ENCODE measurements around the gene MEAK7.

Gene MEAK7

DNA sequence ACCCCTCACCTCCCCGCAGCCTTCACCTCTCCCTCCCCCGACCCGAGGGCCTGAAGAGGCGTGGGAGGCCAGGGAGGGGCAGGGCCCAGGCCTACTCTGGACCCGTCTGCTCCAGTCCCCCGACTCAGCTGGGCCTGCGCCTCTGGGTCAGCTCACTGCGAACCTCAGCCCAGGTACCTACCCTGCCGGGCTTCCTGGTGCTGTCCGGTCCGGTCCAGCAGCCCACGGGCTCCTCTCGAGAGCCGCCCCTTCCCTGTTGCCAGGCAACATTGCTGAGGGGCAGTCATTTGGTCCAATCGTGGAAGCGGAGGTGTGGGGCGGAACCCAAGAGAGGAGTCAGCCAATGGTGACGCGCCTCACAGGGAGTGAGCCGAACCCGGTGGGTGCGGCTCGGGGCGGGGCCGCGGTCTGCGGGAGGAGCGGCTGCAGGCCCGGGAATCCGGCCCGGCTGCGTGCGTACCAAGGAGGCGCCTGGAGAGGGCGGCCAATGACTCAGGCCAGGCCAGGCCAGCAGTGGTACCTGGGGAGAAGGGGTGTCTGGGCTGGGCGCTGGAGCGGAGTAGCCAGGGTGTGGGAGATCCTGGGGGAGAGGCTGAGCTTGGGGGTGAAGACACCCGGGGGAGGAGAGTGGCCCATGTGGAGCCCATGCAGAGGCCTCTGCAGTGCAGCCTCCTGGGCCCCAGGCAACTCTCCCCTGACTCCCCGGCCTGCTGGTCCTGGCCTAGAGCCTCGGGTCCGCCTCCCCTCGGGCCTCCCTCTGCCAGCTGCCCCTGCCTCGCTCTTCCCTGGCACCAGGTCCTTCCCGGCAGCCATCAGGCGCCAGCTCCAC is at the start of gene MEAK7:
Gene MEAK7 (minus strand): TSS at position 240 of the 829 bp plus-strand sequence. CDS start 6,573 bp downstream, outside the sequence.
- peak; percentile 82 to 99 (median 97) for DNase-seq

DNA sequence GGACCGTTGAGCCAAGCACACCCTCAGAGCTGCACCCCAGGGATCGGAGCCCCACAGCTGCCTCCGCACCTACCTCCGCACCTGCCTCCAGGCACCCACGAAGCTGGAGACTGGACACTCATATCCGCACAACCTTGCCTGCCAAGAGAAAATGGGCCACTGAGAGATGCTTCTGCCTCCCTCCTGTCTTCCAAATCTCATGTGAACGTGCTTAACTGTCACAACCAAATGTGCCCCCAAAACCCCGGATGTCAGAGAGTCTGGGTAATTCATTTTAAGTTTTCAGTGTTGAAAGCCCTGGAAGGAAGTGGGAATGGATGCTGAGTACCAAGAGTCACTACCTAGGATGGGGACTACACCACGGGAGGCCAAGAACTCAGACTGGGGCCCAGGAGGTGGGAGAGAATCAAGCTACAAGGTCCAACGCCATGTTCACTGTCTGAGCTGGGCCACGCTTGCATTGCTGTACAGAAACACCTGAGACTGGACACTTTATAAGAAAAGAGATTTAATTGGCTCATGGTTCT is 49.5 kb upstream of the MEAK7 start:
- no peak for DNase-seq

DNA sequence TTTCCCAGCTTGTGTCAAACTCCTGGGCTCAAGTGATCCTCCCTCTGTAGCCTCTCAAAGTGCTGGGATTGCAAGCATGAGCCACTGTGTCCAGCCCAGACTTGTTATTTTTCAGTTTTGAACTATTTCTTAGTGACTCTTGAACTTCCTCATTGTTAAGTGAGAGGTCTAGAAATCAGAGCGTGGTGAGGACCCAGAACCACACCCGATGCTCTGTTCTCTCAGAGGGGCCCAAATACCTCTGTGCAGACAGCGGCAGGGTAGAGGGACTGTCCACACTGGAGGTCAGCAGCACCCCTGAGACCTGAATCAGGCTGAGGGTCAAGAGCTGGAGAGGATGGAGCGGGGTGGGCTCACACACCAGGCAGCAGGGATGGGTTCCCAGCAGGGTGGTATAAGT is 47.7 kb upstream of the MEAK7 start:
- DNase-seq = no peak

GRCh38 chr16:84550096-84550495 is 45.6 kb upstream of the MEAK7 start:
- DNase-seq = no peak

DNA sequence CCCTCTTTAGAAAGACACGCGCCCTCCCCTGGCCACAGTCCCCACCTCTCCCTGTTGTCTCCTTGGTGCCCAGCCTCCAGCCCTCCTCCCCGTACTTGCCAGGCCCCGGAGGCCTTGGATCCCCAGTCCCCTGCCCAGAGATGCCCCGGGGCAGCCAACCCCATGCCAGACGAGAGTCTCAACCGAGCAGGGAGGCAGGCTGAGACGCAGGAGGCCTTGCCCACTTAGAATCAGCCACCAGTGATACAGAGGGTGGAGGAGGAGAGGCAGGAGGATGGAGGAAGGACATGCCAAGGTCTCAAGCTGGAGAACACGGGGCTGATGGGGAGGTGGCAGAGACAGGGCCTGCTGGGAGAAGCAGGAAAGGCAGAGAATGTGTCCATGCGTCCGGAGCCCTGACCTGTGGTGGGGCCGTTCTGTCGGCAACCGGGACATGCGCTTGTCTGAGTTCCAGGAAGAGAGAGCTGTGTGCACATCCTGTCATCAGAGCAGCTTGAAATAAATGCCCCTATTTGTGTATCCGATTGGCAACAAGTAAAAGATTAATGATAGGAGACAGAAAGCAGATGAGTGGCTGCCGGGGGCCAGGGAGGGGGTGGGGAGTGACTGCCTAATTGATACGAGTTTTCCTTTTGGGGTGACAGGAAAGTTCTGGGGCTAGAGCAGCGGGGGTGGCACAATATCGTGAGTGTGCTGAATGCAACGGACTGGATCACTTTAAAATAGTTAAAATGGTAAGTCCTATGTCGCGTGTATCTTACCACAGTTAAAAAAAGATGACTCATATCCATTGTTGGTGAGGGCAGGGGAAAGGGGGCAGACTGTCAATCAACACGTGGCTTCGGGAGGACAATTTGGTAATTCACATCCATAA is 44.7 kb upstream of the MEAK7 start:
- peak in 14 of 56 donors; percentile 17 to 58 (median 29) for DNase-seq

- DNase-seq = peak in 5 of 56 donors; percentile 22 to 58 (median 39)
Measured at GRCh38 chr16:84548508-84548907, 44.0 kb upstream of the MEAK7 start.

GRCh38 chr16:84547546-84548061 is 43.1 kb upstream of the MEAK7 start:
- no peak for DNase-seq

DNA sequence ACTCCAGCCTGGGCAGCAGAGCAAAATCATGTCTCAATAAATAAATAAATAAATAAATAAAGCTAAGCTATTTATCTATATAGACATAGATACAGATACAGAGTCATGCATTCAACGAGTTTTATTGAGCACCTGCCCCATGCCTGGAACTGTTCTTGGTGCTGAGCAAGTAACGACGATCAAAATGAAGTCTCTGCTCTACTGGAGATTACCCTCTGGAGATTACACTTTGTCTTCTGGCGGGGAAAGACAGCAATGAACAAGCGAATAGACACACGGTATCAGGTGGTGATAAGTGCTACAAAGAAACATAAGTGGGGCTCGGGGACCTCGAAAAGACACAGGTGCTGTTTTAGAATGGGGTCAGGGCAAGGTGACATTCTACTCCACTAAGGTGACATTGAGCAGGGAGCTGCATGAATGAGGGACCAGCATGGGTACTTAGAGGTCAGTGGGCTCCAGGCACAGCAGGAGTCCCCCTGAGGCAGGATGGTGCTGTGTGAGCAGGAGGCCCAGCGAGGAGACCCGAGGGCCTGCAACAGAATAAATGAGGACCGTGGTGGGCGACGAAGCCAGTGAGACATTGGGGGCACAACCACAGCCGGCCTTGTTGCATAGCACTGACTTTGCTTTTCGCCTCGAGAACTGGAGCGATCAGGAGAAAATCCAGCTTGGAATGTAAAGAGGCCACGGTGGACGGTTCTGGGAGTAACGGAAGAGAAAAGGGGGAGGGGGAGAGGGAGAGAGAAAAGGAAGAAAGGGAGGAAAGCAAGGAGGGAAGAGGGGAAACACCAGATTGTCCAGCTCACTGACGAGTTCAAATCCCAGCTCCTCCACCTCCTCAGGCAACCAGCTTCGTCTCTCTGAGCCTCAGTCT is 42.4 kb upstream of the MEAK7 start:
- DNase-seq = no peak

DNA sequence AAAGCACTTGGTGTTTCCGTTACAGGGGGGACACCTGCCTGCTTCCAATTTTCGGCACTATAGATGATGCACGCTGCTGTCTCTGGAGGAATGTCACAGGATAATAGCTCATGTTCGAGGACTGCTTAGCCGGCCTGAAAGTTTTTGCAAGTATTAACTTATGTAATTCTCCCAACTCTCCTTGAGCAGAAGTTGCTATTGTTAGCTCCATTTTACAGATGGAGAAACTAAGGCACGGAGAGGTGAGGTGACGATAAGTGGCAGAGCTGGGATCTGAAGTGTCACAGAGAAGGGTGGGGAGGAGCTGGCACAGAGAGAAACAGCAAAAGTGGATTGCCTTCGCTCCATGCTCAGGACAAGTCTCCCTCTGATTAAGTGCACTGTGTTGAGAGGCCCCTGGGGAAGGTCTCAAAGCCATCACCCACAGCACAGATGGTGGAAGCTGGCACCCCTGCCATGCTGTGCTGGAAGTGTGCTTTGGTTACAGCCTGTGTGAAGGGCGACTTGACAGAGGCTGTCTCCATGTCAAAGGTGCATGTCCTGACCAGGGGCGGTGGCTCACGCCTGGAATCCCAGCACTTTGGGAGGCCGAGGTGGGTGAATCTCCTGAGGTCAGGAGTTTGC is 40.8 kb upstream of the MEAK7 start:
- DNase-seq = no peak

- DNase-seq = peak in 36 of 56 donors; percentile 18 to 81 (median 46)
Measured at GRCh38 chr16:84544031-84544773, 39.7 kb upstream of the MEAK7 start.

- no peak for DNase-seq
Measured at GRCh38 chr16:84543253-84543652, 38.8 kb upstream of the MEAK7 start.

DNA sequence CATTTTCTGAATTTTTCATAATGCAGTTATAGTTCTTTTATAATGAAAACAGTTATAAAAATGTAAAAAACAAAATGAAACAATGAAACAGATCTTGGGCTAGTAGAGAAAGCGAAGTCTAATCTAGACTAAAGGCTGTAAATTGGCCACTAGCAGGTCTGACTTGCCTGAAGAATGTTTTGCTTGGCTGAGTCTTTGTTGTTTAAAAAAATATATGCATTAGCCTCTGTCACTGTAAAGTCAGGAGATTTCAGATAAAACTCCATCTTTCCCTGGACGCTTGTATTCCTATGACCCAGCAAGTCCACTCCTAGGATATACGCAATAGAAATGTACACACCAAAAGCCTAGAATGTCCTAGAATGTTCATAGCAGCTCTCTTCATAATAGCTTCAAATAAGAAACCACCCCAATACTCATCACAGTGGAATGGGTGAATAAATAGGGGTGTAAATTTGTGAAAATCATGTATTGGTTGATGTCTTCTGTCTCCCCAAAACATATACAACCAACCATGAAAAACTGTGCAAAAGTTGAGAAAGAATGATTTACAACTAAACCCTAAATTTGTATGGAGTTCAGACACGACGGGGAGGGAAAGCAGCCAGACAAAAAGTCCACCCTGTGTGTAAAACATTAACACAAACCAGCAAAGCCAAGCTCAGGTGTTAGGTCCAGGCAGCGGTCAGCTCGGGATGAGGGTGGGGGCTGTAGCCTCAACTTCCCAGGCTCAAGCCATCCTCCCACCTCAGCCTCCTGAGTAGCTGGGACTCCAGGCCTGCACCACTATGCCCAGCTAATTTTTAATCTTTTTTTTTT is 37.7 kb upstream of the MEAK7 start:
- no peak for DNase-seq

GRCh38 chr16:84540194-84540593 is 35.7 kb upstream of the MEAK7 start:
- no peak for DNase-seq

DNA sequence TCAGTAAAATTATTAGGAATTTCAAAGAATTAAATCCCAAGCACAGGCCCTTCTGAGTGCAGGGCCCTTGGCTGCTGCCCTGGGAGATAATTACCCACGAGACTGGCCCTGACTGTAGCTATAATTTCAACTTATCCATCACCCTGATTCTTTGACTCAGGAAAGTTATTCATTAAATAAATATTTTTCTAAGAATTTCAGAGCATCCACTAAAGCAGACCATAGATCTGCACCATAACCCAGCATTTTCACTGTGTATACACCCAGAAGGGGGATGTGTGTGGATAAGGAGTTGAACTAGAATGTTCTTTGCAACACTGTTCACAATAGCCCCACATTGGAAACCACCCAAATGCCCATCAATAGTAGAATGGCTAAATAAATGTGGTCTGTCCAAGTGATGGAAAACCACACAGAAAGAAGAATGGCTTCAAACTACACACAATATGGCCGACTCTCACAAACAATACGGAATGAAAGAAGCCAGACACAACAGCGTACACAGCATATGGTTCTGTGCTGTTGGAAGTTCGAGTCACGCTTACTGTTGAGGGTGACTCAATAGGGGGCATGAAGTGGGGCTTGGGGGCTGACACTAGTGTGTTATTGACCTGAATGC is 33.9 kb upstream of the MEAK7 start:
- DNase-seq = peak in 2 of 56 donors; percentile 13 to 23

GRCh38 chr16:84537491-84538151 is 33.2 kb upstream of the MEAK7 start:
- peak in 9 of 56 donors; percentile 8 to 21 (median 17) for DNase-seq

DNA sequence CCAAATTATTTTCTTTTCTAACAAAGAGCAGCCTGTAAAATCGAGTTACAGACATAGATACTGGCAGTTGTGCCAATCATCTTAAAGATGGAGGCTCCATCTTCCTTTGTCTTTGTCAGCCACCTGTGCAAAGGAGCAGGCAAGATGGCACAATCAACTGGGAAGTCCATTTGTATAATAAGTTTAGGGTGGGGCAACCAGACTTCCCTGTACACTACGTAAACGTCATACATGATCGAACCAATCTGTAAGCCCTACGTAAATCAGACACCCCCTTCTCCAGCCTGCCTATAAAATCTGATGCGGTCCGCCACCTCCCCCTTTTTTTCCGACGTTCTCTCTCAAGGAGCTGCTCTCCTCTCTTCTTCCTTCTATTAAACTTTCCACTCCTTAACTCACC is 31.4 kb upstream of the MEAK7 start:
- DNase-seq = no peak

GRCh38 chr16:84535408-84535807 is 30.9 kb upstream of the MEAK7 start:
- DNase-seq = no peak

DNA sequence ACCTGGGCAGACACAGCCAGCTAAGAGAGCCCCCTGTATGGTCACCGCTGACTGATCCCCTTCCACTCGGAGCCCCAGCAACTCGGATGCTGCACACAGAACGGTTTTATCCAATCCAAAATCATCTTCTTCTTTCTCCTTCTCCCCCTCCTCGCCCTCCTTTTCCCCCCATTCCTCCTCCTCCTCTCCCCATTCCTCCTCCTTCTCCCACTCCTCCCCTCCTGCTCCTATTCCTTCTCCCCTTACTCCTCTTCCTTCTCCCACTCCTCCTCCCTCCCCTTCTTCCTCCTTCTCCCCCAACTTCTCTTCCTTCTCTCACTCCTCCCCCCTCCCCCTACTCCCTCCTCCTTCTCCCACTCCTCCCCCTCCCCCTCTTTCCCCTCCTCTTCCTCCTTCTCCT is 30.4 kb upstream of the MEAK7 start:
- no peak for DNase-seq

Data from nucleus accumbens (tissue), 56 donors.